ENCODE data around the gene NRCAM.
A peak's percentile ranks its signal among the peaks of the same experiment; 100 is the strongest.
"Not testable (repeated sequence)": the region's sequence is repeated elsewhere in the genome, so short reads cannot be mapped to it uniquely, and the experiment has no call there.

Gene NRCAM

GRCh38 chr7:108340406-108340805, 115.8 kb downstream of the NRCAM start:
- H3K9ac ChIP-seq (ENCODE audit: low read length); H3K18ac ChIP-seq (ENCODE audit: low read depth in 1 of 2, low read length in 2 of 2); H4K91ac ChIP-seq (ENCODE audit: low read length); H3K36me3 ChIP-seq (ENCODE audit: control insufficient read depth in 1 of 2, insufficient read depth in 2 of 2, low read depth in 1 of 2, low read length in 2 of 2); H3K27ac ChIP-seq (ENCODE audit: low read length, poor library complexity, severe bottlenecking); H3K14ac ChIP-seq (ENCODE audit: low read length in 2 of 2); H3K4me3 ChIP-seq (ENCODE audit: insufficient read depth in 1 of 2, low read depth in 1 of 2, low read length in 2 of 2); H4K8ac ChIP-seq (ENCODE audit: low read length); H3K4me2 ChIP-seq (ENCODE audit: low read length, poor library complexity, severe bottlenecking); H3K9me3 ChIP-seq (ENCODE audit: control insufficient read depth, low read length); H3K4ac ChIP-seq (ENCODE audit: low read depth in 1 of 2, low read length in 2 of 2); H2BK12ac ChIP-seq (ENCODE audit: low read length in 2 of 2); H3K23ac ChIP-seq (ENCODE audit: low read length in 2 of 2); H3K27me3 ChIP-seq (ENCODE audit: control insufficient read depth in 1 of 2, insufficient read depth in 1 of 2, low read length in 2 of 2); H2BK5ac ChIP-seq (ENCODE audit: low read depth, low read length, poor library complexity, severe bottlenecking); H2AFZ ChIP-seq (ENCODE audit: low read depth, low read length); DNase-seq; H2BK120ac ChIP-seq (ENCODE audit: low read depth, low read length); H2AK5ac ChIP-seq (ENCODE audit: low read length, severe bottlenecking); H3K79me1 ChIP-seq (replicated peaks; ENCODE audit: low read length, poor library complexity, severe bottlenecking); H3K4me1 ChIP-seq (ENCODE audit: control insufficient read depth, insufficient read depth, low read depth, low read length); H2BK15ac ChIP-seq (ENCODE audit: low read depth, poor library complexity, severe bottlenecking): not testable (repeated sequence)
- WGBS: 82% methylated on average over 6 of the region's 6 CpGs

GRCh38 chr7:108335269-108335918, 120.8 kb downstream of the NRCAM start:
- no peak overlapping the region for H3K4me3 ChIP-seq (ENCODE audit: insufficient read depth in 1 of 2, low read depth in 1 of 2, low read length in 2 of 2)
- WGBS: 58% methylated on average over 1 of the region's 1 CpG
- H3K4me2 ChIP-seq (ENCODE audit: low read length, poor library complexity, severe bottlenecking): no peak overlapping the region
- H2BK5ac ChIP-seq (ENCODE audit: low read depth, low read length, poor library complexity, severe bottlenecking): no peak overlapping the region
- no peaks in the 10 kb centered on the region for H3K4me1 ChIP-seq (ENCODE audit: control insufficient read depth, insufficient read depth, low read depth, low read length)
- H4K8ac ChIP-seq (ENCODE audit: low read length): no peak overlapping the region
- H3K36me3 ChIP-seq (ENCODE audit: control insufficient read depth in 1 of 2, insufficient read depth in 2 of 2, low read depth in 1 of 2, low read length in 2 of 2): no peaks in the 10 kb centered on the region
- no peak overlapping the region for H2BK15ac ChIP-seq (ENCODE audit: low read depth, poor library complexity, severe bottlenecking)
- H3K23ac ChIP-seq (ENCODE audit: low read length in 2 of 2): no peak overlapping the region
- H2BK12ac ChIP-seq (ENCODE audit: low read length in 2 of 2): no peak overlapping the region
- H4K91ac ChIP-seq (ENCODE audit: low read length): no peak overlapping the region
- no peaks in the 10 kb centered on the region for H3K27me3 ChIP-seq (ENCODE audit: control insufficient read depth in 1 of 2, insufficient read depth in 1 of 2, low read length in 2 of 2)
- no peak overlapping the region for H2BK120ac ChIP-seq (ENCODE audit: low read depth, low read length)
- H3K9ac ChIP-seq (ENCODE audit: low read length): no peak overlapping the region
- DNase-seq: peak; percentile 4
- no peaks in the 10 kb centered on the region for H3K79me1 ChIP-seq (replicated peaks; ENCODE audit: low read length, poor library complexity, severe bottlenecking)
- H3K9me3 ChIP-seq (ENCODE audit: control insufficient read depth, low read length): no peaks in the 10 kb centered on the region
- no peak overlapping the region for H3K4ac ChIP-seq (ENCODE audit: low read depth in 1 of 2, low read length in 2 of 2)
- no peak overlapping the region for H3K14ac ChIP-seq (ENCODE audit: low read length in 2 of 2)
- no peak overlapping the region for H2AK5ac ChIP-seq (ENCODE audit: low read length, severe bottlenecking)
- H3K18ac ChIP-seq (ENCODE audit: low read depth in 1 of 2, low read length in 2 of 2): no peak overlapping the region
- no peak overlapping the region for H3K27ac ChIP-seq (ENCODE audit: low read length, poor library complexity, severe bottlenecking)
- no peak overlapping the region for H2AFZ ChIP-seq (ENCODE audit: low read depth, low read length)

- Histone ChIP-seq H3K9ac (ENCODE audit: low read length) (no peak overlapping the region), H3K23ac (ENCODE audit: low read length in 2 of 2) (no peak overlapping the region), H3K18ac (ENCODE audit: low read depth in 1 of 2, low read length in 2 of 2) (no peak overlapping the region), H2AFZ (ENCODE audit: low read depth, low read length) (no peak overlapping the region), H2BK5ac (ENCODE audit: low read depth, low read length, poor library complexity, severe bottlenecking) (no peak overlapping the region), H4K91ac (ENCODE audit: low read length) (no peak overlapping the region), H3K36me3 (ENCODE audit: control insufficient read depth in 1 of 2, insufficient read depth in 2 of 2, low read depth in 1 of 2, low read length in 2 of 2) (no peaks in the 10 kb centered on the region), H3K79me1 (replicated peaks; ENCODE audit: low read length, poor library complexity, severe bottlenecking) (no peaks in the 10 kb centered on the region), H4K8ac (ENCODE audit: low read length) (no peak overlapping the region), H3K27ac (ENCODE audit: low read length, poor library complexity, severe bottlenecking) (no peak overlapping the region), H2AK5ac (ENCODE audit: low read length, severe bottlenecking) (no peak overlapping the region), H3K4ac (ENCODE audit: low read depth in 1 of 2, low read length in 2 of 2) (no peak overlapping the region), H2BK120ac (ENCODE audit: low read depth, low read length) (no peak overlapping the region), H2BK12ac (ENCODE audit: low read length in 2 of 2) (no peak overlapping the region), H3K14ac (ENCODE audit: low read length in 2 of 2) (no peak overlapping the region), H3K4me1 (ENCODE audit: control insufficient read depth, insufficient read depth, low read depth, low read length) (no peaks in the 10 kb centered on the region), H3K4me2 (ENCODE audit: low read length, poor library complexity, severe bottlenecking) (no peak overlapping the region), H3K27me3 (ENCODE audit: control insufficient read depth in 1 of 2, insufficient read depth in 1 of 2, low read length in 2 of 2) (no peaks in the 10 kb centered on the region), H2BK15ac (ENCODE audit: low read depth, poor library complexity, severe bottlenecking) (no peak overlapping the region), H3K4me3 (ENCODE audit: insufficient read depth in 1 of 2, low read depth in 1 of 2, low read length in 2 of 2) (no peak overlapping the region), H3K9me3 (ENCODE audit: control insufficient read depth, low read length) (no peaks in the 10 kb centered on the region)
- WGBS: 100% methylated on average over 1 of the region's 3 CpGs
- no peak for DNase-seq
Measured at GRCh38 chr7:108332937-108333336, 123.3 kb downstream of the NRCAM start.

GRCh38 chr7:108331971-108332370, 124.3 kb downstream of the NRCAM start:
- no peaks in the 10 kb centered on the region for H3K4me1 ChIP-seq (ENCODE audit: control insufficient read depth, insufficient read depth, low read depth, low read length)
- no peaks in the 10 kb centered on the region for H3K27me3 ChIP-seq (ENCODE audit: control insufficient read depth in 1 of 2, insufficient read depth in 1 of 2, low read length in 2 of 2)
- no peak overlapping the region for H4K91ac ChIP-seq (ENCODE audit: low read length)
- DNase-seq: no peak
- no peak overlapping the region for H3K4ac ChIP-seq (ENCODE audit: low read depth in 1 of 2, low read length in 2 of 2)
- no peak overlapping the region for H3K14ac ChIP-seq (ENCODE audit: low read length in 2 of 2)
- H3K18ac ChIP-seq (ENCODE audit: low read depth in 1 of 2, low read length in 2 of 2): no peak overlapping the region
- 82% methylated on average over 1 of the region's 1 CpG for WGBS
- H2AK5ac ChIP-seq (ENCODE audit: low read length, severe bottlenecking): no peak overlapping the region
- no peak overlapping the region for H3K4me2 ChIP-seq (ENCODE audit: low read length, poor library complexity, severe bottlenecking)
- H3K36me3 ChIP-seq (ENCODE audit: control insufficient read depth in 1 of 2, insufficient read depth in 2 of 2, low read depth in 1 of 2, low read length in 2 of 2): no peaks in the 10 kb centered on the region
- no peak overlapping the region for H2BK5ac ChIP-seq (ENCODE audit: low read depth, low read length, poor library complexity, severe bottlenecking)
- H2BK120ac ChIP-seq (ENCODE audit: low read depth, low read length): no peak overlapping the region
- no peak overlapping the region for H2BK15ac ChIP-seq (ENCODE audit: low read depth, poor library complexity, severe bottlenecking)
- no peak overlapping the region for H3K27ac ChIP-seq (ENCODE audit: low read length, poor library complexity, severe bottlenecking)
- no peaks in the 10 kb centered on the region for H3K9me3 ChIP-seq (ENCODE audit: control insufficient read depth, low read length)
- no peak overlapping the region for H2AFZ ChIP-seq (ENCODE audit: low read depth, low read length)
- H3K9ac ChIP-seq (ENCODE audit: low read length): no peak overlapping the region
- H3K79me1 ChIP-seq (replicated peaks; ENCODE audit: low read length, poor library complexity, severe bottlenecking): no peaks in the 10 kb centered on the region
- no peak overlapping the region for H3K4me3 ChIP-seq (ENCODE audit: insufficient read depth in 1 of 2, low read depth in 1 of 2, low read length in 2 of 2)
- no peak overlapping the region for H3K23ac ChIP-seq (ENCODE audit: low read length in 2 of 2)
- no peak overlapping the region for H4K8ac ChIP-seq (ENCODE audit: low read length)
- H2BK12ac ChIP-seq (ENCODE audit: low read length in 2 of 2): no peak overlapping the region
